ENCODE measurements around the gene CLDN10. TPM values are rescaled to one million over a fixed set of nuclear protein-coding genes. Genes with fewer than 3 reads are reported as not detected.
A peak's percentile ranks its signal among the peaks of the same experiment; 100 is the strongest.

Gene CLDN10
- total RNA-seq, 1 donor from 2014 or later, result not detected

DNA sequence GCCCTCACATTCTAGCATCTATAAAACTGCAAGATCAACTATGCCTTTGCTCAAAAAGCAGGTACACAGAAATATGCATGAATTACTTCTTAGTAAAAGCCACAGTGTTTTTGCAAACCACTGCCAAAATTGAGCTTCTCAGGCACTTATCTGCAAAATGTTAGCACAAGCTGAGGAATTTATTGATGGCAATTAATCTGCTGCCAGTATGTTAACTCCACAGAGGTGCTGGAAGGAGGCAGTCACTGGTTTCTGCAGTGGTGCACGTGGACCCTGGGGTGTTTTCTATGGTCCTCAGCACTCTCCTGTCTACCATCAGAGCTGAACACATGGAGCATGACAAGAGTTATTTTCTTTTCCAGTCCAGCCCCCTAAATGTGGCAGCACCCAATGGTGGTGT, 44.2 kb downstream of the CLDN10 start:
- intact Hi-C loops (cut with DNase I), result no loop called here
- H3K4me1 ChIP-seq, result no peaks in the 10 kb centered on the region
- no peaks in the 10 kb centered on the region for H3K36me3 ChIP-seq
- no peaks in the 10 kb centered on the region for H3K27me3 ChIP-seq
- no peaks in the 10 kb centered on the region for H3K9me3 ChIP-seq
- H3K4me3 ChIP-seq, result no peak overlapping the region
- H3K27ac ChIP-seq, result no peak overlapping the region
- DNase-seq (ENCODE audit: extremely low spot score in 2 of 2), result no peak
- TF ChIP-seq, protein P1, sequence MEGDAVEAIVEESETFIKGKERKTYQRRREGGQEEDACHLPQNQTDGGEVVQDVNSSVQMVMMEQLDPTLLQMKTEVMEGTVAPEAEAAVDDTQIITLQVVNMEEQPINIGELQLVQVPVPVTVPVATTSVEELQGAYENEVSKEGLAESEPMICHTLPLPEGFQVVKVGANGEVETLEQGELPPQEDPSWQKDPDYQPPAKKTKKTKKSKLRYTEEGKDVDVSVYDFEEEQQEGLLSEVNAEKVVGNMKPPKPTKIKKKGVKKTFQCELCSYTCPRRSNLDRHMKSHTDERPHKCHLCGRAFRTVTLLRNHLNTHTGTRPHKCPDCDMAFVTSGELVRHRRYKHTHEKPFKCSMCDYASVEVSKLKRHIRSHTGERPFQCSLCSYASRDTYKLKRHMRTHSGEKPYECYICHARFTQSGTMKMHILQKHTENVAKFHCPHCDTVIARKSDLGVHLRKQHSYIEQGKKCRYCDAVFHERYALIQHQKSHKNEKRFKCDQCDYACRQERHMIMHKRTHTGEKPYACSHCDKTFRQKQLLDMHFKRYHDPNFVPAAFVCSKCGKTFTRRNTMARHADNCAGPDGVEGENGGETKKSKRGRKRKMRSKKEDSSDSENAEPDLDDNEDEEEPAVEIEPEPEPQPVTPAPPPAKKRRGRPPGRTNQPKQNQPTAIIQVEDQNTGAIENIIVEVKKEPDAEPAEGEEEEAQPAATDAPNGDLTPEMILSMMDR (IDR thresholded peaks at IDR 0.05), result no peak
- TF ChIP-seq POLR2AphosphoS5 (IDR thresholded peaks at IDR 0.05; ENCODE audit: insufficient read depth in 1 of 2, low read depth in 1 of 2), result no peak
- no peak for TF ChIP-seq POLR2A (IDR thresholded peaks at IDR 0.05)

GRCh38 chr13:95601216-95601615, 48.7 kb downstream of the CLDN10 start:
- H3K27ac ChIP-seq, result no peak overlapping the region
- no peaks in the 10 kb centered on the region for H3K9me3 ChIP-seq
- intact Hi-C loops (cut with DNase I), result no loop called here
- H3K4me3 ChIP-seq, result no peak overlapping the region
- no peaks in the 10 kb centered on the region for H3K36me3 ChIP-seq
- no peak for DNase-seq (ENCODE audit: extremely low spot score in 2 of 2)
- H3K27me3 ChIP-seq, result no peaks in the 10 kb centered on the region
- no peaks in the 10 kb centered on the region for H3K4me1 ChIP-seq
- no peak for TF ChIP-seq POLR2AphosphoS5 (IDR thresholded peaks at IDR 0.05; ENCODE audit: insufficient read depth in 1 of 2, low read depth in 1 of 2)
- no peak for TF ChIP-seq POLR2A (IDR thresholded peaks at IDR 0.05)
- TF ChIP-seq, protein P1 (IDR thresholded peaks at IDR 0.05), result no peak

- DNase-seq (ENCODE audit: extremely low spot score in 2 of 2), result no peak
- Histone ChIP-seq H3K9me3 (no peaks in the 10 kb centered on the region), H3K27me3 (no peaks in the 10 kb centered on the region), H3K27ac (no peak overlapping the region), H3K4me1 (no peaks in the 10 kb centered on the region), H3K36me3 (no peaks in the 10 kb centered on the region), H3K4me3 (no peak overlapping the region)
- TF ChIP-seq POLR2AphosphoS5 (IDR thresholded peaks at IDR 0.05; ENCODE audit: insufficient read depth in 1 of 2, low read depth in 1 of 2) (no peak), POLR2A (IDR thresholded peaks at IDR 0.05) (no peak)
- TF ChIP-seq, protein P1 (IDR thresholded peaks at IDR 0.05), result no peak
- intact Hi-C loops (cut with DNase I), result no loop called here
Measured at GRCh38 chr13:95601906-95602305, 49.4 kb downstream of the CLDN10 start.

DNA sequence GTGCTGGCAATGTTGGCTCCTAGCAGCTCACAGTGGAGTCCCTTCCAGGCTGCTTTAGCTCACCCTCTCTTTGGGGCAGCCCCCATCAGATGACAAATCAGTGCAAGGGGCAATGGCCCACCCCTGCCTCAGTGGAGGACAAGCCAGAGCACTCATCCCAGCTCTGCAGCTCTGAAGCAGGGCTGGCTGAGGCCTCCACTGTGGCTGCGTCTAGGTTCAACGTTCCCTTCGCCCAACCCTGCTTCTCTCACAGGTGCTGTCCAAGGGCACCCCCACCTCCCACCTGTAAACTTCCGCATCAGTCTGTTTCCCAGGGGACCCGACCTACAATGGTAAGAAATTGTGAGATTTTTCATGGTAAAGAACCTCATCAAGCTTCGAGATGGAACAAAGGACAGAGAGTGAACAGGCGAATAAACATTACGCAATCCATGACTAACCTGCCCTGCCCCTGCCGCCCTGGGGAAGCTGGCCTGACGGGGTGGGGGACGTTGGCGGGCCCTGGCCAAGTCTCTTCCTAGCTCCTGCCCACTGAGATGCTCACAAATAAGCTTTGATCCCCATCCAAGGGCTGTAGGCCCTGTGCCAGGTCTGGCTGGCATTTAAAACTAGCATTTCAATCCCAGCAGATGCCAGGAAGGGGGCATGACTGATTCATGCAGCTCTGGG, 51.5 kb downstream of the CLDN10 start:
- Histone ChIP-seq H3K36me3 (no peaks in the 10 kb centered on the region), H3K4me3 (no peak overlapping the region), H3K27me3 (no peaks in the 10 kb centered on the region), H3K9me3 (no peaks in the 10 kb centered on the region), H3K4me1 (no peaks in the 10 kb centered on the region), H3K27ac (no peak overlapping the region)
- TF ChIP-seq POLR2AphosphoS5 (IDR thresholded peaks at IDR 0.05; ENCODE audit: insufficient read depth in 1 of 2, low read depth in 1 of 2), result peak in 1 of 2 donors; percentile 24
- TF ChIP-seq, protein P1 (IDR thresholded peaks at IDR 0.05), result no peak
- no peak for DNase-seq (ENCODE audit: extremely low spot score in 2 of 2)
- intact Hi-C loops (cut with DNase I), result no loop called here

- no peak for DNase-seq (ENCODE audit: extremely low spot score in 2 of 2)
- Histone ChIP-seq H3K4me3 (no peak overlapping the region), H3K27ac (no peak overlapping the region), H3K27me3 (no peaks in the 10 kb centered on the region), H3K36me3 (no peaks in the 10 kb centered on the region), H3K9me3 (no peaks in the 10 kb centered on the region), H3K4me1 (no peaks in the 10 kb centered on the region)
- intact Hi-C loops (cut with DNase I), result no loop called here
- TF ChIP-seq, protein P1 (IDR thresholded peaks at IDR 0.05), result no peak
- TF ChIP-seq POLR2A (IDR thresholded peaks at IDR 0.05) (no peak), POLR2AphosphoS5 (IDR thresholded peaks at IDR 0.05; ENCODE audit: insufficient read depth in 1 of 2, low read depth in 1 of 2) (no peak)
Measured at GRCh38 chr13:95604556-95604915, 52.0 kb downstream of the CLDN10 start.

Measured in vagina (tissue), 2 donors.